Measurements from ENCODE around the gene SAP30.

The SAP30 gene

DNA sequence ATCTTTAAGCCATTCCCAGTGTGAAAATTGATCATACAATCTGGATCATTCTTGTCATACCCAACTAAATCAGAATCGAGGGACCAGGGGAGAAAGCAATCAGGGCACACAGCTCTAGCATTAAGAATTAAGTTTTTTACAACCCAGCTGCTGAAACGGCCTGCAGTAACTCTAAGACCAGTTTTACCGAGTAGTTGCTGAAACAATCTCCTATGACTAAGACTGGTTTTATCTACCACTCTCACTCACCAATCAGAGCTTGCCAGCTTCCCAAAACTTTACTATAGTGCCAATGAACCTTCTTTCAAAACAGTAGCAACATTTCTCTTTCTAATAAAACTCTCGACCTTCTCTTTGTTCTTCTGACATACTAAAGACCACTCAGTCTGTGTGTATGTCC is 2.8 kb upstream of the SAP30 start:
- no peak for DNase-seq (ENCODE audit: extremely low read depth, low read depth)

DNA sequence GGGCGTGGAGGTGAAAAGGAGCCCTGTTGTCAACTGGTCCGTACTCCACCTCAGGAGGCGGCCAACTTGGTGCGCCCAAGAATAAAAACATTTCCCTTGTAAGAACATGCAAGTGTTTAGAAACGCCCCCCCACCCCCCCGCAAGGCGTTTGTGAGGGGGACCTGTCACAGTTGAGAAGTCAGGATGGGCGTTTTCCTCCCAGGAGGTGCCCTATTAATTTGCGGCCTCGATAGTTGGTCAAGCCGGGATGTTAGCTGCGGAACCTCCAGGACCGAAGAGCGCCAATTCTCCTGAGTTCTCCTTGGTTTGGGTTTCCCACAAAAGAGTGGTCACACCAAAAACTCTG is 651 bp upstream of the SAP30 start:
- TF ChIP-seq, protein P1, sequence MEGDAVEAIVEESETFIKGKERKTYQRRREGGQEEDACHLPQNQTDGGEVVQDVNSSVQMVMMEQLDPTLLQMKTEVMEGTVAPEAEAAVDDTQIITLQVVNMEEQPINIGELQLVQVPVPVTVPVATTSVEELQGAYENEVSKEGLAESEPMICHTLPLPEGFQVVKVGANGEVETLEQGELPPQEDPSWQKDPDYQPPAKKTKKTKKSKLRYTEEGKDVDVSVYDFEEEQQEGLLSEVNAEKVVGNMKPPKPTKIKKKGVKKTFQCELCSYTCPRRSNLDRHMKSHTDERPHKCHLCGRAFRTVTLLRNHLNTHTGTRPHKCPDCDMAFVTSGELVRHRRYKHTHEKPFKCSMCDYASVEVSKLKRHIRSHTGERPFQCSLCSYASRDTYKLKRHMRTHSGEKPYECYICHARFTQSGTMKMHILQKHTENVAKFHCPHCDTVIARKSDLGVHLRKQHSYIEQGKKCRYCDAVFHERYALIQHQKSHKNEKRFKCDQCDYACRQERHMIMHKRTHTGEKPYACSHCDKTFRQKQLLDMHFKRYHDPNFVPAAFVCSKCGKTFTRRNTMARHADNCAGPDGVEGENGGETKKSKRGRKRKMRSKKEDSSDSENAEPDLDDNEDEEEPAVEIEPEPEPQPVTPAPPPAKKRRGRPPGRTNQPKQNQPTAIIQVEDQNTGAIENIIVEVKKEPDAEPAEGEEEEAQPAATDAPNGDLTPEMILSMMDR (IDR thresholded peaks at IDR 0.05; ENCODE audit: low read depth, low read length): no peak
- no peak for DNase-seq (ENCODE audit: extremely low read depth, low read depth)

More for the DNA sequence above, 2.8 kb upstream of the SAP30 start:
- TF ChIP-seq, protein P1 (IDR thresholded peaks at IDR 0.05; ENCODE audit: low read depth, low read length): no peak

DNA sequence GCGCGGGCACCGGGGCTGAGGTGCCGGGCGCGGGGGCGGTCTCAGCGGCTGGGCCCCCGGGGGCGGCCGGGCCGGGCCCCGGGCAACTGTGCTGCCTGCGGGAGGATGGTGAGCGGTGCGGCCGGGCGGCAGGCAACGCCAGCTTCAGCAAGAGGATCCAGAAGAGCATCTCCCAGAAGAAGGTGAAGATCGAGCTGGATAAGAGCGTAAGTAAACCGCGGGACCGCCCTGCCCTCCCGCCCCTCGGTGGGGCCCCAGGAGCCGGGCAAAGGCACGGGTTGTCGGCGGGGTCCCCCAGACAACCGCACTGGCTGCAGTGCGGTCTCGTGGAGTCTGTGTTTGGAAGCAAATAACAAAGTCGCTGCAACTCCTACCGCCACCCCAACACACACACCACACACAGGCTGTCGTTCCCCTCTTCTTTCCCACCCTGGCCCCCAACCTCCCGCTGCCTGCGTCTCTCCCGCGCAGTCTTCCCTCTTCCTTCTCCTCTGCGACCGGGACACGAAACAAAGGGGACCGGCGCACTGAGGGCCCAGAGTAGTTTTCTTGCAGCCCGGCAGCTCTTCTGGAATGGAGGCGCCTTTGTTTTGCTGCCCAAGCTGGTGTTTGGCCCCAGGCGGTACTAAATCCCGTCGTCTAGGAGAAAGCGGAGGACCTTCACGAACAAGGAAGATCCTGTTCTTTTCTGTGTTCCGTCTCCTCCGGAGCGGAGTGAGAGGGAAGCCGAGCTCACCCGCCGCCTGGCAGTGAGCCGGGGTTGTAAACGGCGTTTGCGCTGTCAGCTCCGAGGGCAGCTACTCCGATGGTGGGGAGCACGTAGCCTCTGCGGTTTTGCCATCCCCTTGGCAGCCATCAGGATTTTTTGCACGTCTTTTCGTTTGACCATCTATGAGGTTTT is 788 bp downstream of the SAP30 start:
- DNase-seq (ENCODE audit: extremely low read depth, low read depth): no peak
- TF ChIP-seq, protein P1 (IDR thresholded peaks at IDR 0.05; ENCODE audit: low read depth, low read length): no peak

DNA sequence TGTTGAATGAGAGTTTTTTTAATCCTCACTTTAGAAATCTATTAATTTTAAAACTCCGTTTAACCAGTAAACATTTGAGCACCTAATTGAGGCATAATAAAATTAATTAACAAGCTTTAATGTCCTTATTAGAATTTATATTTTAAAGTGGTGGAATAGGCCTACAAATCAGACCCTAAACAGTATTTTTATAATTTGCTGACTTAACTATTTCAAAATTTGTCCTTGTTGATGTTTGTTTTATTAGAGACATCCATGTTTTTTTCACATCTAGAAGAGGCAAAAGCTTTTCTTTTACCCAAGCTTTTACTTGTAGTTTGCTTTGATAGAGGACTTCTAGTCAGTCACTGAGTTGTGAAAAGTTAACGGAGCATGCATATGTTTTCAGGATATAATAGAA is 3.8 kb downstream of the SAP30 start:
- TF ChIP-seq, protein P1 (IDR thresholded peaks at IDR 0.05; ENCODE audit: low read depth, low read length): no peak
- DNase-seq (ENCODE audit: extremely low read depth, low read depth): no peak

DNA sequence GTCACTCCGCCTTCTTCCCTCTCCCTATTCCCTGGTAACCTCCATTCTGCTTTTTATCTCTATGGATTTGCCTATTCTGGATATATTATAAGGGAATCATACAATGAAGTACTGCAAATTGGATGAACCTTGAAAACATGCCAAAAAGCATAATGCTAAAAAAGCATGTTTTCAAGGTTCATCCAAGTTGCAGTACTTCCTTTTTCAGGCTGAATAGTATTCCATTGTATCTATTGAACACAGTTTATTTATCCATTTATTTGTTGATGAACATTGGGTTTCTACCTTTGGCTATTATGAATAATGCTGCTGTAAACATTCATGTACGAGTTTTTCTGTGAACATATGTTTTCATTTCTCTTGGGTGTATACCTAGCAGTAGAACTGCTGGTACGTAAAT is 9.2 kb downstream of the SAP30 start:
- TF ChIP-seq, protein P1 (IDR thresholded peaks at IDR 0.05; ENCODE audit: low read depth, low read length): no peak
- no peak for DNase-seq (ENCODE audit: extremely low read depth, low read depth)

DNA sequence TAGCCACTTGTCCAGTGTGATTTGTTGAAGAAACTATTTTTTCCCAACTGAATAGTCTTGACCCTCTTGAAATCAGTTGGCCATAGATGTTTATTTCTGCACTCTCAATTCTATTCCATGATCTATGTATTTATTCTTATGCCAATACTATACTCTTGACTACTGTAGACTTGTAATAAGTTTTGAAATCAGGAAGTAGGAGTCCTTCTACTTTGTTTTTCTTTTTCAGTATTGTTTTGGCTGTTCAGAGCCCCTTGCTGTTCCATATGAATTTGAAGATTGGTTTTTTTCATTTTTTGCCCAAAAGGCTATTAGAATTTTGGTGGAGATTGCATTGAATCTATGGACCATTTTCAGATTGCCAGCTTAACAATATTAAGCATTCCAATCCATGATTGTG is 10.2 kb downstream of the SAP30 start:
- DNase-seq (ENCODE audit: extremely low read depth, low read depth): no peak
- TF ChIP-seq, protein P1 (IDR thresholded peaks at IDR 0.05; ENCODE audit: low read depth, low read length): no peak

DNA sequence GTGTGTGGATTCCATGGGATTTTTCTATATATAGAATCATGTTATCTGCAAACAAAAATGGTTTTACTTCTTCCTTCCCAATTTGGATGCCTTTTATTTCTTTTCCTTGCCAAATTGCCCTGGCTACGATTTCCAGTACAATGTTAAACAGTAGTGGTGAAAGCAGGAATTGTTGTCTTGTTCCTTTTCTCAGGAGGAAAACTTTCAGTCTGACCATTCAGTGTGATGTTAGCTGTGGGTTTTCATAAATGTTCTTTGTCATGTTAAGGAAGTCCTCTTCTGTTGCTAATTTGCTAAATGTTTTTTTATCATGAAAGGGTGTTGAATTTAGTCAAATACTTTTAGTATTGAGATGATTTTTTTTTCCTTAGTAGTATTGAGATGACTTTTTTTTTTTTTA is 10.9 kb downstream of the SAP30 start:
- TF ChIP-seq, protein P1 (IDR thresholded peaks at IDR 0.05; ENCODE audit: low read depth, low read length): no peak
- no peak for DNase-seq (ENCODE audit: extremely low read depth, low read depth)
